ENCODE measurements around the gene KCTD12.

DNA sequence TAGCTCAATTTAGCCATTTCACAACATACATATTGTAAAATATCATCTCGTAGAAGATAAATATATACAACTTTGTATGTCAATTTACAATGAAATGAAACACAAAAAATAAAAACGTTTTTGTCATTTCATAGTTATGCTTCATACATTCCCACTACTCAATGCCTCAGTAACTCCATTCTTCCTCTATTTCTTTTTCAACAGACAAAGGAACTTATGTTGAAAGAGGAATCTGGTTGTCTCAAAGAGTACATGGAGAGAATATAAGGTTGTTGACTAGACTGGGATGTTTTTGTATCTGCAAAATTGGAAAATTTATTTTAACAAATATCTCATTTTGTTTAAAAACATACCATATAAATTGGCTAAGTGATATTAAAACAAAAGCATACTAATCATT, 12.8 kb downstream of the KCTD12 start:
- TF ChIP-seq, protein P1, sequence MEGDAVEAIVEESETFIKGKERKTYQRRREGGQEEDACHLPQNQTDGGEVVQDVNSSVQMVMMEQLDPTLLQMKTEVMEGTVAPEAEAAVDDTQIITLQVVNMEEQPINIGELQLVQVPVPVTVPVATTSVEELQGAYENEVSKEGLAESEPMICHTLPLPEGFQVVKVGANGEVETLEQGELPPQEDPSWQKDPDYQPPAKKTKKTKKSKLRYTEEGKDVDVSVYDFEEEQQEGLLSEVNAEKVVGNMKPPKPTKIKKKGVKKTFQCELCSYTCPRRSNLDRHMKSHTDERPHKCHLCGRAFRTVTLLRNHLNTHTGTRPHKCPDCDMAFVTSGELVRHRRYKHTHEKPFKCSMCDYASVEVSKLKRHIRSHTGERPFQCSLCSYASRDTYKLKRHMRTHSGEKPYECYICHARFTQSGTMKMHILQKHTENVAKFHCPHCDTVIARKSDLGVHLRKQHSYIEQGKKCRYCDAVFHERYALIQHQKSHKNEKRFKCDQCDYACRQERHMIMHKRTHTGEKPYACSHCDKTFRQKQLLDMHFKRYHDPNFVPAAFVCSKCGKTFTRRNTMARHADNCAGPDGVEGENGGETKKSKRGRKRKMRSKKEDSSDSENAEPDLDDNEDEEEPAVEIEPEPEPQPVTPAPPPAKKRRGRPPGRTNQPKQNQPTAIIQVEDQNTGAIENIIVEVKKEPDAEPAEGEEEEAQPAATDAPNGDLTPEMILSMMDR (IDR thresholded peaks at IDR 0.05) = no peak
- no peak for TF ChIP-seq POLR2A (IDR thresholded peaks at IDR 0.05)
